Transverse colon (tissue), 4 donors: ENCODE data around the gene HAP1.

Experiments
- CTCF ChIP-seq, 5 experiments: fragments of 200-600 bp in 3 of 5; fragments of 450-650 bp in 2 of 5; sonication (generic) in 3 of 5; IDR thresholded peaks; 1 replicate in 2 of 5; 2 replicates in 3 of 5; pipeline ENCODE4 v1.5.1; 2016 to 2017; ENCODE audit warnings: antibody characterized with exemption in 5 of 5, inconsistent platforms in 3 of 5, mild to moderate bottlenecking in 2 of 5, moderate library complexity in 1 of 5
- POLR2A ChIP-seq: fragments of 450-650 bp; IDR thresholded peaks from one replicate; pipeline ENCODE4 v1.6.1; 2016; ENCODE audit warnings: antibody characterized with exemption, mild to moderate bottlenecking, moderate library complexity
- POLR2AphosphoS5 ChIP-seq, 3 donors: sonication (generic); formaldehyde crosslinking; IDR thresholded peaks; one replicate each; pipeline ENCODE4 v1.6.1; 2016; ENCODE audit warnings: antibody characterized with exemption in 3 of 3

- no peak for TF ChIP-seq POLR2A
- TF ChIP-seq CTCF (IDR thresholded peaks at IDR 0.05) = no peak
- TF ChIP-seq POLR2AphosphoS5 (IDR thresholded peaks at IDR 0.05) = no peak
Measured at GRCh38 chr17:41769985-41770384, 35.5 kb upstream of the HAP1 start.
